Esophagus squamous epithelium (tissue), 5 donors: ENCODE results near the gene LPIN3. TPM values are rescaled to one million over a fixed set of nuclear protein-coding genes. Genes with fewer than 3 reads are reported as not detected.
A peak's percentile ranks its signal among the peaks of the same experiment; 100 is the strongest.

Experiments
- DNase-seq: peaks from one replicate; lab custom pipeline; 2025; lab: John Stamatoyannopoulos, UW
- H3K27ac ChIP-seq, 4 donors: fragments of 200-600 bp; sonication (generic); one replicate each; pipeline ENCODE4 v1.5.1; 2016 to 2019; ENCODE audit warnings: mild to moderate bottlenecking in 1 of 4
- H3K27me3 ChIP-seq, 4 donors: fragments of 200-600 bp; sonication (generic); 1 replicate in 3 of 4; 2 replicates in 1 of 4; pipeline versions ENCODE4 v1.5.1 to v1.6.0; 2017 to 2021; ENCODE audit warnings: antibody characterized with exemption in 1 of 4
- H3K36me3 ChIP-seq, 3 donors: fragments of 200-600 bp; sonication (generic); one replicate each; pipeline ENCODE4 v1.5.1; 2016 to 2019
- H3K4me1 ChIP-seq, 3 donors: fragments of 200-600 bp; sonication (generic); one replicate each; pipeline ENCODE4 v1.5.1; 2017 to 2019
- H3K4me3 ChIP-seq, 4 donors: fragments of 200-600 bp; sonication (generic); 1 replicate in 3 of 4; 2 replicates in 1 of 4; pipeline ENCODE4 v1.5.1; 2016 to 2019; ENCODE audit warnings: mild to moderate bottlenecking in 2 of 4, moderate library complexity in 1 of 4
- H3K9me3 ChIP-seq, 3 donors: fragments of 200-600 bp; sonication (generic); one replicate each; pipeline ENCODE4 v1.5.1; 2016 to 2019
- CTCF ChIP-seq, 6 experiments: fragments of 450-650 bp in 4 of 6; fragments of 200-600 bp in 2 of 6; sonication (generic) in 2 of 6; IDR thresholded peaks; one replicate each; pipeline ENCODE4 v1.5.1; 2016 to 2019; ENCODE audit warnings: antibody characterized with exemption in 6 of 6, mild to moderate bottlenecking in 4 of 6, moderate library complexity in 4 of 6
- POLR2A ChIP-seq, 4 donors: fragments of 450-650 bp; IDR thresholded peaks; one replicate each; pipeline ENCODE4 v1.6.1; 2017; ENCODE audit warnings: antibody characterized with exemption in 4 of 4, mild to moderate bottlenecking in 4 of 4, moderate library complexity in 3 of 4
- WGBS, 2 donors: methylation state at CpG; one replicate each; pipeline ENCODE4 v1.1.5; 2018; 5-methylcytosine and 5-hydroxymethylcytosine counted together
- intact Hi-C: fragments of 100-400 bp; cut with DNase I; formaldehyde crosslinking; loops from one replicate; pipeline ENCODE4 v1.15.0; 2022
- total RNA-seq, 4 donors: library from RNA; depleted of rRNA; stranded (reverse); fragments of >200 nt; gene quantifications; one replicate each; pipeline ENCODE4 v1.1.0, GENCODE V29; 2016
- donor health status: DM: yes; HTN: yes; CAD: no.

LPIN3 gene
- total RNA-seq, 4 donors from 2014 or later, result 15.4 to 38.6 (median 32.9) TPM

- intact Hi-C loops, result no loop called here
- Histone ChIP-seq H3K27ac (peak overlapping the region in 2 of 4 donors; percentile 11 to 22), H3K4me1 (peaks cover 0 to 31% (median 13%) of the 10 kb centered on the region in 3 donors), H3K9me3 (no peaks in the 10 kb centered on the region), H3K36me3 (no peaks in the 10 kb centered on the region), H3K27me3 (no peaks in the 10 kb centered on the region), H3K4me3 (no peak overlapping the region)
- WGBS, 2 donors, result 74 to 87% methylated on average over 4 of the region's 4 CpGs
- DNase-seq, result no peak
- TF ChIP-seq CTCF (IDR thresholded peaks at IDR 0.05), result no peak
Measured at GRCh38 chr20:41300886-41301285, 39.7 kb upstream of the LPIN3 start.

- H3K27me3 ChIP-seq, result no peaks in the 10 kb centered on the region
- TF ChIP-seq POLR2A (IDR thresholded peaks at IDR 0.05) (no peak), CTCF (IDR thresholded peaks at IDR 0.05) (no peak)
- H3K9me3 ChIP-seq, result no peaks in the 10 kb centered on the region
- WGBS, 2 donors, result 70 to 79% methylated on average over 1 of the region's 1 CpG
- H3K4me1 ChIP-seq, result peaks cover 0 to 33% (median 27%) of the 10 kb centered on the region in 3 donors
- no peaks in the 10 kb centered on the region for H3K36me3 ChIP-seq
- no peak for DNase-seq
- no peak overlapping the region for H3K27ac ChIP-seq
- H3K4me3 ChIP-seq, result no peak overlapping the region
- intact Hi-C loops, result no loop called here
Measured at GRCh38 chr20:41304002-41304401, 36.6 kb upstream of the LPIN3 start.

- TF ChIP-seq POLR2A (IDR thresholded peaks at IDR 0.05) (no peak), CTCF (IDR thresholded peaks at IDR 0.05) (no peak)
- no peak overlapping the region for H3K27ac ChIP-seq
- no peak overlapping the region for H3K4me3 ChIP-seq
- peaks cover 0 to 39% (median 29%) of the 10 kb centered on the region in 3 donors for H3K4me1 ChIP-seq
- no peaks in the 10 kb centered on the region for H3K9me3 ChIP-seq
- 76 to 87% methylated on average over 3 of the region's 3 CpGs for WGBS, 2 donors
- no peaks in the 10 kb centered on the region for H3K27me3 ChIP-seq
- no peaks in the 10 kb centered on the region for H3K36me3 ChIP-seq
- no peak for DNase-seq
- intact Hi-C loops, result no loop called here
Measured at GRCh38 chr20:41304424-41305079, 36.1 kb upstream of the LPIN3 start.

- WGBS, 2 donors, result 76 to 87% methylated on average over 5 of the region's 5 CpGs
- Histone ChIP-seq H3K4me1 (peaks cover 0 to 34% (median 29%) of the 10 kb centered on the region in 3 donors), H3K4me3 (no peak overlapping the region), H3K27ac (no peak overlapping the region), H3K27me3 (no peaks in the 10 kb centered on the region), H3K36me3 (no peaks in the 10 kb centered on the region), H3K9me3 (no peaks in the 10 kb centered on the region)
- TF ChIP-seq POLR2A (IDR thresholded peaks at IDR 0.05) (no peak), CTCF (IDR thresholded peaks at IDR 0.05) (no peak)
- intact Hi-C loops, result no loop called here
- no peak for DNase-seq
Measured at GRCh38 chr20:41306061-41306727, 34.4 kb upstream of the LPIN3 start.

- peaks cover 0 to 32% (median 26%) of the 10 kb centered on the region in 3 donors for H3K4me1 ChIP-seq
- H3K9me3 ChIP-seq, result no peaks in the 10 kb centered on the region
- intact Hi-C loops, result no loop called here
- peaks cover 0 to 4% (median under 1%) of the 10 kb centered on the region in 3 donors for H3K36me3 ChIP-seq
- no peaks in the 10 kb centered on the region for H3K27me3 ChIP-seq
- H3K27ac ChIP-seq, result no peak overlapping the region
- DNase-seq, result no peak
- TF ChIP-seq POLR2A (IDR thresholded peaks at IDR 0.05) (no peak), CTCF (IDR thresholded peaks at IDR 0.05) (no peak)
- no peak overlapping the region for H3K4me3 ChIP-seq
- 65 to 94% methylated on average over 1 of the region's 1 CpG for WGBS, 2 donors
Measured at GRCh38 chr20:41307021-41307420, 33.6 kb upstream of the LPIN3 start.
